RCC 7860 (cell line): ENCODE data around the gene ANXA2R.
"Not testable (repeated sequence)": the region's sequence is repeated elsewhere in the genome, so short reads cannot be mapped to it uniquely, and the experiment has no call there.

ENCODE experiments used
- DNase-seq: peaks from one replicate; pipeline ENCODE4 v3.0.0-alpha.2; 2015; ENCODE audit warnings: low spot score
- FAIRE-seq: peaks from 2 replicates; lab custom pipeline; 2012; peaks lifted over from hg19 to GRCh38; lab: Jason Lieb, UNC

ANXA2R gene, protein sequence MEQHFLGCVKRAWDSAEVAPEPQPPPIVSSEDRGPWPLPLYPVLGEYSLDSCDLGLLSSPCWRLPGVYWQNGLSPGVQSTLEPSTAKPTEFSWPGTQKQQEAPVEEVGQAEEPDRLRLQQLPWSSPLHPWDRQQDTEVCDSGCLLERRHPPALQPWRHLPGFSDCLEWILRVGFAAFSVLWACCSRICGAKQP

DNA sequence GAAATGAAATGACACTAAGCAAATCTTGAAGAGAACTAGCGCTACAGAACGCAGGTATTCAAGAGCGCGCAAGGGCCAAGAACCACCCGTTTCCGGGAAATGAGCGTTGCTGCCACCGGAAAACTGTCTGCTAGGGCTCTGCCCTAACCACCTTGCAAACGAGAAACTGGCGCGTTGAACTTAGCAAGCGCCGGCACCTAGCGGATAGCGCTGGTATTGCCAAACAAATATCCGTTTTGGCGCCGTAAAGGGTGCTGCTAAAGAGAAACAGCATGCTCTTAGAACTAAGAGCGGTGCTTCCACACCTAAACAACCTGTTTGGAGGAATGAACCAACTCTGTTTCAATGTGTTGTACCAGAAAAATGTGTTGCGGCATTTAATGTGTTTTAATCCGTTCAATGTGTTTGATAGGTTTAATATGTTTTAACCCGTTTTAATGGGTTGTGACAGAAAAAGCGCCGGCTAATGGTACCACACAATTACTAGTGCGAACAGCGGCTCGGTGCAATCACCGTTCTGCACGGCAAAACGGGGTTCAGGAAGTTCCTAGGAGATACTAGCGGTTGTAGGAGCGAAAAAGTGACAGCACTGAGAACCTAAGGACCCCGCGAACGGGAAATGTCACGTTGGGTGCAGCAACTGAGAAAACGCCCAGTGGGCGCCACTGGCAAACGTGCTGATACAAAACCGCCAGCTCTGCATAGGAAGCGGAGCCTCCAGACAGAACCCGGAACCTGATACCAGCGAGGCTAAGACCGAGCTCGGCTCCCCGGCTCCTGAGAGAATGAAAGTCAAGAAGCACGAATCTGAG is at the start of gene ANXA2R:
Gene ANXA2R, minus strand, starts transcription at position 33 of the 812 bp plus-strand sequence. CDS start 273 bp downstream, outside the sequence.
- FAIRE-seq (peak; percentile 48), DNase-seq (peak; percentile 82)

DNA sequence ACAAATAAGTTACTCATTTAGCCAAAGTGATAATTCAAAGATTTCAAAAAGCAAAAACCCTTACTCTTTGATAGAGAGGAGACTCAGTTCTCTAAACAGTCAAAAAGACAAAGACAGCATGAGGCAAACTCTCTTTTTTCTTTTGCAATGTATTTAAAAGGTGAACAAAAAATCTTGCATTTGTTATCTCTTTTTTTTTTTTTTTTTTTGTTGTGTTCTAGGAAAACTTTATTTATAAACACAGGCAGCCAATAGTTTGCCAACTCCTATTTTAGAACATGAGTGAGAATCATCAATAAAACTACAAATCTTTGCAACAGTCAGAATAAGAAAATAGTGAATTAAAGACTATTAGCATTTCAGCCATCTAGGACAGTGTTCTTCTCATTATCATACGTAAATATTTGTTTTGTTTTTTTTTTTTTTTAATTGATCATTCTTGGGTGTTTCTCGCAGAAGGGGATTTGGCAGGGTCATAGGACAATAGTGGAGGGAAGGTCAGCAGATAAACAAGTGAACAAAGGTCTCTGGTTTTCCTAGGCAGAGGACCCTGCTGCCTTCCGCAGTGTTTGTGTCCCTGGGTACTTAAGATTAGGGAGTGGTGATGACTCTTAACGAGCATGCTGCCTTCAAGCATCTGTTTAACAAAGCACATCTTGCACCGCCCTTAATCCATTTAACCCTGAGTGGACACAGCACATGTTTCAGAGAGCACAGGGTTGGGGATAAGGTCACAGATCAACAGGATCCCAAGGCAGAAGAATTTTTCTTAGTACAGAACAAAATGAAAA is 46.2 kb upstream of the ANXA2R start:
- DNase-seq = not testable (repeated sequence)
- FAIRE-seq = peak; percentile 77

DNA sequence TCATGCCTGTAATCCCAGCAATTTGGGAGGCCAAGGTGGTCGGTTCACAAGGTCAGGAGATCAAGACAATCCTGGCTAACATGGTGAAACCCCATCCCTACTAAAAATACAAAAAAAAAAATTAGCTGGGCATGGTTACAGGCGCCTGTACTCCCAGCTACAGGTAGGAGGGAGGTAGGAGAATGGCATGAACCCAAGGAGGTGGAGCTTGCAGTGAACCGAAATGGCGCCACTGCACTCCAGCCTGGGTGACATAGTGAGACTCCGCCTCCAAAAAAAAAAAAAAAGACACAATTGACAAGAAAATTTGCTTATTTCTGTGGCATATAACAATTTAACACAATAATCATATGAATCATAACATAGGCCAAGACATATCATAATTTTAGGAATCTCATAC is 45.3 kb upstream of the ANXA2R start:
- no peak for DNase-seq
- FAIRE-seq = no peak

DNA sequence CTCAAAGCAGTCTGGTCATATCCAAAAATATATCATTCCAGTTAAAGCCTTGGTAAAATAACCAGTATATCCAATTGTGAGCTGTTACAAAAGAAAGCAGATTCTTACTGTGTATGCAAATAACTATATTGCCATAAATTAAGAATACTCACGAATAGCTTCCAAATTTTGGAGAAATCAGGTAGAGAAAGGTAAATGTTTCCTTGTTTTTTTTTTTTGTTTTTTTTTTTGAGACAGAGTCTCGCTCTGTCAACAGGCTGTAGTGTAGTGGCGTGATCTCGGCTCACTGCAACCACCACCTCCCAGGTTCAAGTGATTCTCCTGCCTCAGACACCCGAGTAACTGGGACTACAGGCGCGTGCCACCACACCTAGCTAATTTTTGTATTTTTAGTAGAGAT is 44.3 kb upstream of the ANXA2R start:
- DNase-seq, FAIRE-seq: not testable (repeated sequence)

DNA sequence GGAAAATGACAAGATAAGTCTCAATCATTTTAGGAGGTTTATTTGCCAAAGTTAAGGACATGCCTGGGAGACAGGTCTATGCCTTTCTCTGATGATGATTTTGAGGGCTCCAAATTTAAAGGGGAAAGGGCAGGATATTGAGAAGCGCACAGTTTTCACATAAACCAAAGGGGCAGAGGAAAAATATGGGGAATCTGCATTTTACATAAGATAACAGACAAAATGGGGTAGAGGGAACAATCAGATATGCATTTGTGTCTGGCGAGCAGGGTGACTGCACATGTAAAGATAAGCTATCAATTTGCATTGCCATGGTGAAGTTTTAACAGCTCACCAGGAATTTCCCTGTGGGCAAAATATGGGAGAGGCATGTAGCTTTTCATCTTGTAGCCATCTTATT is 41.2 kb upstream of the ANXA2R start:
- FAIRE-seq, DNase-seq: not testable (repeated sequence)

DNA sequence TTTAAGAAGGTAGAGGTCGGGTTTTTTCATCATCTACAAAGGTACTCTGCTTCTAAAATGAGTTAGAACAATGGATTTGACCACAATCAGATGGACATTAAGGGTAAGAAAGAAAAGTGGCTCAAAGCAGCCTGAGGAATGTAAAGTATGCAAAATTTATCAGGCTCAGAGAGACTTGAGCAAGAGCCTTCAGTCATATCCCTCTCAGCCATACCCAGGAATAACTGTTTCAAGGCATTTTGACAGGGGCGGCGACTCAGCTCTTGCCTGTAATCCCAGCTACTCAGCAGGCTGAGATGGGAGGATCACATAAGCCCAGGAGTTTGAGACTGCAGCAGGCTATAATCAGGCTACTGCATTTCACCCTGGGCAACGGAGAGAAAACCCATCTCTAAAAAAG is 38.8 kb upstream of the ANXA2R start:
- DNase-seq (peak; percentile 53), FAIRE-seq (no peak)

DNA sequence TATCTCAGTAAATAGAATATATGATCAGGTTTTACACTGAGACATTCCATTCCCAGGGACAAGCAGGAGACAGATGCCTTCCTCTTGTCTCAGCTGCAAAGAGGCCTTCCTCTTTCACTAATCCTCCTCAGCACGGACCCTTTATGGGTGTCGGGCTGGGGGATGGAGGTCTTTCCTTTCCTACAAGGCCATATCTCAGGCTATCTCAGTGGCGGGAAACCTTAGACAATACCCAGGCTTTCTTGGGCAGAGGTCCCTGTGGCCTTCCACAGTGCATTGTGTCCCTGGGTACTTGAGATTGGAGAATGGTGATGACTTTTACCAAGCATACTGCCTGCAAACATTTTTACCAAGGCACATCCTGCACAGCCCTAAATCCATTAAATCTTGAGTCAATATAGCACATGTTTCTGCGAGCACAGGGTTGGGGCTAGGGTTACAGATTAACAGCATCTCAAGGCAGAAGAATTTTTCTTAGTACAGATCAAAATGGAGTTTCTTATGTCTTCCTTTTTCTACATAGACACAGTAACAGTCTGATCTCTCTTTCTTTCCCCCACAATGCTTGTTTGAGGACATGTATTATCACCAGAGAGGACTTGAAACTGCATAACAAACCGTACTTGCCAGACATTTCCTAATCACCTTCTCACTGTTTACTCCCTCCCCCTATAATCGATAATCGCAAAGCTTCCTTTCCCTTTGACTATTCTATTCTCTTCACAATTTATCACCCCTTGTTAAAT is 37.5 kb upstream of the ANXA2R start:
- FAIRE-seq, DNase-seq: not testable (repeated sequence)

DNA sequence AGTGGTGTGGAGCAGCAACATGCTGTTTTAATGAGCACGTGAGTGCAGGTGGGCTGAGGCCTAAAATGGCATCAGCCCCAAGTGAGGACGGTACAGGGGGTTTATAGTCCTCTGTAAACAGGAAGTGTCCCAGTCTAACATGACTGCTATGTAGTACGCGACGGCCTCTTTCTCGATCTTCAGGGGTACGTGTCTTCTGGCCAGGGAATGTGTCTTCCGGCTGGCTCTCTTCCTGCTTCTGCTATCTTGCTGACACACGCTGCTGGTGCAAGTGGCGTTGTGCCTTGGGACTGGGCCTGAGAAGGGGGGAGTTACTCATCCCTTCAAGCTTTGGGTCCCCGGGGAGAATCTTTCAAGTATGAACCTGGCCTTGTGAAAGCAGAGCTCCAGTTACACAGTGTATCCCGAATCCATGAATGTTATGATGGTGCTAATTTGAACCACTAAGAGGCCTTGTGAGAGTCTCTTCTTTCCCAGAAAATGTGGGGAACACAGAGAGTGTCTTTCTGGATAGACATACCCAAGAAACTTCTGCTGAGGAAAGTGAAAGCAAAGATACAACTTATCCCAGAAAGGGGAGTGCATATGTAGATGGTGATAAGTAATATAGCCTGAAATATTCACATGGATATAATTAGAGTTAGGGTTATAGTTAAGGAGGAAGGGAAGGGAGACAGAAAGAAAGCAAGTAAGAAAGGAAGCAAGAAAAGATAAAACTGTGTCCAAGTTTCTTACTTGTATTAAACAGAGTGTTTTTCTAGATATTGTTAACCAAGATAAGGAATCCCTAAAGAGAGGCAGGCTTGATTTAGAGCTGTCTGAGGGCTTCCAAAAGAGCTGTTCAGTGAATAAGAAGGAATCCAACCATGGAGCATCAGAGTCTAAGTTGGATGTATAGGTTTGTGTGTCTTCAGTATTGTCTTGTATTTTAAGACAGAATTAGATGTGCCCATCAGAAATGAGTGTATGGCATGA is 35.5 kb upstream of the ANXA2R start:
- FAIRE-seq (no peak), DNase-seq (no peak)

DNA sequence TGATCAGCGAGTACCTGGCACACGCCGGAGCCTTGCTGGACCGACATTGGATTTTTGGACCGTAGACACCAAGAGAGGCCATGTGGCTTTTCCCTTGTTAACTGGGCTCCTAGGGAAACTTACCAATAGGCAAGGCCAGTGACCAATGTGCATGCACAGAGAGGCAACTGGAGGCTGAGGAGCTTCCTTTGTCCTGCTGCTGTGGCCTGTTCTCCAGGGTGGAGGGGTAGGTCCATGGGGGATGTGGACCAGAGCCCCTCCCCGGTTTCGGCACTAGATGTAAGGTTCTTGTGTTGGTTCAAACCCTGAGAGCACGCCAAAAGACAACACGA is 34.8 kb upstream of the ANXA2R start:
- FAIRE-seq (no peak), DNase-seq (no peak)

DNA sequence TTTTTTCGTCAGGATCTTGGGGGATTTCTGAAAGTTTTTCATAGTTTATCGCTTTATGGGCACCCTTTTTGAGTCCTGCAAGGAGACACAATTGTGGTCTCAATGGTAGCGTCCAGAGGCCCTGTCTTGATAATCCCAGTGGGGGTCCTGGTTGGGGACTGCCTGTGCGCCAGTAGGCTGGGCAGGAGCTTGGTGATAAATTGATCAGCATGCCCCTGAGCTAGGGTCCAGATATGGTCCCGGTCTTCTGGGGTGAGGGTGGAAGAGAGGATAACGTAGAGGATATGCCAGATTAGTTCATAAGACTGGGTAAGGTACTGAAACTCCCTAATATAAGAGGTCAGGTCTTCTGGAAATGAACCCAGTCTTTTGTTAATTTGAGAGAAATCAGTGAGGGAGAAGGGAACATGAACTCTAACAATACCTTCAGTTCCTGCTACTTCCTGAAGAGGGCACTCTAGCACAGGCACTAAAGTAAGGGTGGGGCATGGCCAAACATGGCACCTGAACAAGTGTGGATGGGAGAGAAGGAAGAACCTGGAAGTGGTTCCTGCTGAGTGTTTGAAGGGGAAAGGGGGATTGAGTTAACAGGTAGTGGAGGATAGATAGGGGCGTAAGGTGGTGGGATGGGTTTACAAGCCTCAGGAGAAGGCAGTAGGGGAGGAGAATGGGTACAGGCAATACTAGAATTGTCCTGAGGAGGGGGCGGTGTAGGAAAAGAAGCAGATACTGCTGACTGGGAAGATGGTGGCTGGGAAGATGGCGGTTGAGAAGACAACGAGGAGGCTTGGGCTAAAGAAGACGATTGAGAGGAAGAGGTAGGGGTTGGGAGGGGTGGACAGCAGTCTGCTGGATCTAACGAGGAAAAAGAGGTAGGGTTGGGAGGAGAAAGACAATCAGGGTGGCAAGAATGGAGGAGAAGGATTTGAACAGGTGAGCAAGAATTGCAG is 33.8 kb upstream of the ANXA2R start:
- DNase-seq (no peak), FAIRE-seq (no peak)

DNA sequence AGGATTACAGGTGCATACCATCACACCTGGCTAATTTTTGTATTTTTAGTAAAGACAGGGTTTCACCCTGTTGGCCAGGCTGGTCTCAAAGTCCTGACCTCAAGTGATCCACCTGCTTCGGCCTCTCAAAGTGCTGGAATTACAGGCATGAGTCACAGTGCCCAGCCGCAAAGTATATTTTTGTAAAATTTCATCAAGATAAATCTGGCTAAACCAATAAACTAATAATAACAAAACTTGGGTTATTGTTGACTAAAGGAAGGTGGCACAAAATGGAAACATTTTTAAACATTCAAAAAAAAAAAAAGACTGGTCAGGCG is 29.2 kb upstream of the ANXA2R start:
- not testable (repeated sequence) for DNase-seq, FAIRE-seq

DNA sequence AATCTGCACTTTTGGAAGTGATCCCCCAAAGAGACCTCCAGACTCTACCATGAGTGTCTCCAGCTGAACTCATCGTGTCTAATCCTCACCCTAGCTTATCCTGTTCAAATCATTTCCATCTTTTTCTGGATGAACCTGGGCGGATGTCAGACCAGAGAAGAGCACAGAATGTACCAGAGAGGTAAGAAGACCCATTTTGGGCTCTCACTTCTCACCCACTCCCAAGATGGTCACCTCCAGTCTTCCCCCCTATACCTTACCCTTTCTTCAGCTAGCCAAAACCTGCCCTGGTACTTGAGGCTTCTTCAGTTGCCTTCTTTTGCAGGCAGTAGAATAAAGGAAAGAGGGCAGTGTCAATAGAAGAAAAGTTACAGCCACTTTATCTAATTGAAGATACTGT is 27.9 kb upstream of the ANXA2R start:
- DNase-seq (no peak), FAIRE-seq (no peak)

DNA sequence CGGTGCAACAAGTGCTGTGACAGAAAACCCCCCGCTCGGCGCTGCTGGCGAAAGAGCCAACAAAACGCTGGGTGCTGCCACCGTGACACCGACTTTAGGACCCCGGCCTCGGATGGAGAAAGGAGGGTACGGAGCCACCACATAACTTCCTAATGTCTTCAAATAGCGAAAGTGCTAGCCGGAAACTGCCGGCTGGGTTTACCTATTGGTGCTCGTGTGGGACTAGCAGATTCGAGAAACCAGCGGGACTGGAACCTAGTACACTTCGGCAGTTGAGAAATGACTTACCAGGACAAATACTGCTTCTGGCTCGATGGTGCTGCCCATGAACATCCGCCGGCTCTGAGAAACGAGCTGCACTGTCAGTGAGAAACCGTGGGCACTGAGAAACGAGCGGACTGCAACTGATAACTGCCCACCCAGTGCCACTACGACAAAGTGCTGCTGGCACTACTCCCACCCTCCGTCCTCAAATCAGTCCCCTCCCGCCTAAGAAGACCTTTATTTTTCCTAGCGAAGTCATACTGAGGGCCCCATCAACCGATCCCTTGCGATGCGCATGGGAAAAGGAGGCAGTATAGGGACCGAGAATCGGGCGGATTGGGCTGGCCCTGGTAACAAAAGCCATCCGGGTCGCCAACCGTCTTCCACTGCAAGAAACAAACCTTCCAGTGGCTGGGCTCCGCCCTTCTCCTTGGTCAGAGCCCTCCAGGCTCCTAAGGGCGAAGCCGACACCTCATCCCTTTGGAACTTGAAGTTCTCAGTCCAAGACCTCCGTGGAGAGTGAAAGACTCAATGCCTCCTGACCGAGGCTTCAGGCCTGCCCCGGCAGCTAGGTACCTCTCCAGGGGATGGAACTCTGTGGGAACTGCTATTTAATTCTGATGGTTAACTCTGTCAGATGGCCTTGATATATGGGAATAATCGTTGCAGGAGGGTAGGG is 27.0 kb upstream of the ANXA2R start:
- DNase-seq (peak; percentile 89), FAIRE-seq (peak; percentile 20)

DNA sequence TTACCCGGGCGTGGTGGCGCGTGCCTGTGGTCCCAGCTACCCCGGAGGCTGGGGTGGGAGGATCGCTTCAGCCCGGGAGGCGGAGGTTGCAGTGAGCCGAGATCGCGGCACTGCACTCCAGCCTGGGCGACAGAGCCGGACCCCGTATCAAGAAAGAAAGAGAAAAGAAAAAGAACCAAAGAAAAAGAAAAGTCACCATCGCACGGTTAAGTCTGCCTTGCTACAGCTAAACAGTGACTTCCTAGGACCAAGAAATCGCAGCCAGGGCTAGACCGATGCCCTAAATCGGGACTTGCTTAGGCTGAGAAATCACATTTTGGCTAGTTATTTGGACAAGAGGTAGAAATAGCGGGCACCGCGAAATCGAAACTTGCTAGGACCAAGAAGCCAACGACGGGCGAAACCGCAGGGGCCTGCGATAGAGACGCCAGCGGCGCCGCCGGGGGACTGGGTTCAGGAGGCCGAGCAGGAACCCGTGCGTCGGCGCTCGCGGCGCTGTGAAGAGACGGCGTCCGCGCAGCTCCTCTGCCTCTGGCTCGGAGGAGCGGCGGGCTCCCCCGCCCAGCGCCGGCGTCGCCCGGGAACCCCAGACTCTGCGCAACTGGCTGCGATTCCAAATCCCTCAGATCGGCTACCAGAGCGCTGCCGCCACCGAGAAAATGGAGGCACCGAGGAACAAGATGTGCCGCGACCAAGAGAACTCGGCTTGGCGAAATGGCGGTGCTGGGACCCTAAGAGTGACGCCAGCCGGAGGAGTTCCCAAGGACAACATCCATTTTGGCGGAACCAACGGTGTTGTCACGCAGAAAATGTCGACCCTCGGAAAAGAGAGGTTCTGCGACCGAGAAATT is 26.1 kb upstream of the ANXA2R start:
- DNase-seq (peak; percentile 64), FAIRE-seq (no peak)

DNA sequence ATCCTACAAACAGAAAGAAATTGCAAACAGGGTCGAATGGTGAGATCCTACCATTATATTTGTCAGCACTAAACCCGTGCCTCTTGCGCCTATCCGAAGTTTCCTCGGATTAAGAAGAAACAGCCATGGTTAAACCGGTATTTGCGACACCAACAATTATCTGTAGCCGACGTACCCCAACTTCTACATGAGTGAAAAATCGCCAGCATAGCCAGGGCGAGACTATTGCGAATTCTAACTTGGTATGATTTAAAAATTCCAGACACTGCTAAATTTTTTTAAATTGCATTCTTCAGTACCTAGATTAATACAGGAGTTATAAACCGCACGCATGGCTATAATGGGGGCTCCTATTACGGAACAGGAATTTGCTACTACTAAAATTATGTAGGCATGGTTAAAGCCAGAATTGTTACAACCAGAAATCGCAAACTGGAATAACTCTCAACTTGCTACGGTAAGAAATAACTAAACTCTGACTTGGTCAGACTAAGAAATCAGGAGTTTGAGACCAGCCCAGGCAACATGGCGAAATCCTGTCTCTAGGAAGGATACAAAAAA is 25.3 kb upstream of the ANXA2R start:
- peak; percentile 71 for DNase-seq
- FAIRE-seq = peak; percentile 30

DNA sequence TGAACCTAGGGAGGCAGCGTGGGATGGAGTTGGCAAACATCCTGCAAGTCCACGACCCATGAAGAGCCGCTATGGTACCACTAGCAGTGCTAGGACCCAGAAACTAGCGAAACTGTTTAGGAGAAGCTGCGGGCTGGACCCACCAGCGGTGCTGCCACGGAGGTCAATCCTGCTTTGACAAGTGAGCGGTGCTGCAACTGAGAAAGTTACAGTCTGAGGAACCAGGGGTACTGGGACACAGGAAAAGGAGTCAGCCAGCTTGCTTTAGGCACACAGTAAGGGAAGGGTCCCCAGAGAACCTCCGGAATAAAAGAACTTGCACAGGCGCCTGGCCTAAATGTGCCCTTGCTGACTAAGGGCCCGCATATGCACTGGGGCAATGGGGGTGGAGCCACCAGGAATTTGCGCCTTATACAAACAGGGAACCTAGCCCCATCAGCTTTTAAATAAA is 23.6 kb upstream of the ANXA2R start:
- FAIRE-seq = no peak
- peak; percentile 63 for DNase-seq
